OCI-LY3 (cell line): ENCODE data around the gene IQGAP2.

Source experiments
- H2AFZ ChIP-seq: fragments of 200-600, 300-600 bp; shearing (Covaris generic); 2 replicates; pipeline ENCODE4 v1.6.0; 2014; ENCODE audit warnings: antibody characterized with exemption, low read depth, low read length
- H3K27ac ChIP-seq: fragments of 200-600, 300-600 bp; sonication (generic); 2 replicates; pipeline ENCODE4 v1.5.1; 2014; ENCODE audit warnings: mild to moderate bottlenecking, low read length, moderate library complexity, mixed read lengths
- H3K27me3 ChIP-seq: fragments of 200-600, 300-600 bp; sonication (generic); 2 replicates; pipeline ENCODE4 v1.6.1; 2014; ENCODE audit warnings: low read depth, low read length, mixed read lengths
- H3K36me3 ChIP-seq: fragments of 200-600, 300-600 bp; sonication (generic); replicated peaks from 2 replicates; pipeline ENCODE3; 2014; ENCODE audit warnings: low read depth, low read length, mixed read lengths
- H3K4me1 ChIP-seq: fragments of 300-600, 200-600 bp; sonication (generic); 2 replicates; pipeline ENCODE4 v1.6.1; 2014; ENCODE audit warnings: low read length, mixed read lengths
- H3K4me2 ChIP-seq: fragments of 200-600, 300-600 bp; sonication (generic); 2 replicates; pipeline ENCODE4 v1.6.1; 2014; ENCODE audit warnings: low read length, mixed read lengths
- H3K4me3 ChIP-seq: fragments of 300-600, 200-600 bp; sonication (generic); 2 replicates; pipeline ENCODE4 v1.5.1; 2014; ENCODE audit warnings: antibody characterized with exemption, mild to moderate bottlenecking, low read length, moderate library complexity
- H3K79me2 ChIP-seq: fragments of 300-600, 200-600 bp; shearing (Covaris generic); 2 replicates; pipeline ENCODE4 v1.6.1; 2014; ENCODE audit warnings: mild to moderate bottlenecking, low read length, mixed read lengths
- H3K9ac ChIP-seq: fragments of 300-600, 200-600 bp; shearing (Covaris generic); 2 replicates; pipeline ENCODE4 v1.6.0; 2014; ENCODE audit warnings: mild to moderate bottlenecking, low read length, moderate library complexity
- H3K9me3 ChIP-seq: fragments of 200-600, 300-600 bp; shearing (Covaris generic); 2 replicates; pipeline ENCODE4 v1.6.1; 2014; ENCODE audit warnings: low read length, mixed read lengths; ENCODE audit not compliant: insufficient read depth
- H4K20me1 ChIP-seq: fragments of 200-600, 300-600 bp; sonication (generic); 2 replicates; pipeline ENCODE4 v1.6.1; 2016; ENCODE audit warnings: low read length, mixed read lengths; ENCODE audit not compliant: insufficient read depth
- CTCF ChIP-seq: fragments of 200-600, 300-600 bp; sonication (generic); IDR thresholded peaks from 2 replicates; pipeline ENCODE4 v1.5.1; 2014; ENCODE audit warnings: antibody characterized with exemption, low read length, low read depth
- EZH2phosphoT487 ChIP-seq: fragments of 200-600 bp; shearing (Covaris generic); IDR thresholded peaks from 2 replicates; pipeline ENCODE4 v1.6.1; 2018; ENCODE audit warnings: antibody characterized with exemption, mixed run types, low read depth

IQGAP2 gene

GRCh38 chr5:76710991-76711390 lies 307.9 kb downstream of the IQGAP2 start:
- H3K79me2 ChIP-seq: no peaks in the 10 kb centered on the region
- no peak overlapping the region for H3K27ac ChIP-seq
- no peak overlapping the region for H3K9ac ChIP-seq
- no peaks in the 10 kb centered on the region for H3K9me3 ChIP-seq
- H3K27me3 ChIP-seq: peaks cover 16% of the 10 kb centered on the region
- no peaks in the 10 kb centered on the region for H4K20me1 ChIP-seq
- no peak overlapping the region for H3K4me3 ChIP-seq
- no peak for TF ChIP-seq CTCF
- TF ChIP-seq EZH2phosphoT487: no peak
- H3K4me1 ChIP-seq: peaks cover 14% of the 10 kb centered on the region
- H3K36me3 ChIP-seq: no peaks in the 10 kb centered on the region
- H3K4me2 ChIP-seq: peak overlapping the region; percentile 16; the same call in 1 of the 2 replicates
- H2AFZ ChIP-seq: no peak overlapping the region

- Histone ChIP-seq H3K9ac (peak overlapping the region; percentile 75; the same call in 1 of the 2 replicates), H2AFZ (peak overlapping the region; percentile 82)
Measured at GRCh38 chr5:76714751-76715485, 311.8 kb downstream of the IQGAP2 start.

GRCh38 chr5:76715486-76715735 lies 312.3 kb downstream of the IQGAP2 start:
- Histone ChIP-seq H3K27ac (no peak overlapping the region), H3K4me3 (peak overlapping the region; percentile 98)

More at GRCh38 chr5:76714751-76715485, 311.8 kb downstream of the IQGAP2 start:
- Histone ChIP-seq H4K20me1 (no peaks in the 10 kb centered on the region), H3K27ac (no peak overlapping the region), H3K79me2 (no peaks in the 10 kb centered on the region), H3K9me3 (no peaks in the 10 kb centered on the region), H3K36me3 (no peaks in the 10 kb centered on the region), H3K4me3 (peak overlapping the region; percentile 98), H3K4me1 (peaks cover 13% of the 10 kb centered on the region), H3K27me3 (peaks cover 17% of the 10 kb centered on the region), H3K4me2 (peak overlapping the region; percentile 100)
- TF ChIP-seq EZH2phosphoT487 (no peak), CTCF (no peak)

More at GRCh38 chr5:76715486-76715735, 312.3 kb downstream of the IQGAP2 start:
- peak overlapping the region; percentile 75 for H3K9ac ChIP-seq
- no peaks in the 10 kb centered on the region for H3K36me3 ChIP-seq
- H3K79me2 ChIP-seq: no peaks in the 10 kb centered on the region
- no peaks in the 10 kb centered on the region for H3K9me3 ChIP-seq
- no peak for TF ChIP-seq EZH2phosphoT487
- TF ChIP-seq CTCF: no peak
- H2AFZ ChIP-seq: peak overlapping the region; percentile 82
- H3K4me1 ChIP-seq: peaks cover 14% of the 10 kb centered on the region
- peak overlapping the region; percentile 100 for H3K4me2 ChIP-seq
- H3K27me3 ChIP-seq: peaks cover 17% of the 10 kb centered on the region
- no peaks in the 10 kb centered on the region for H4K20me1 ChIP-seq
